Body of pancreas (tissue), 4 donors: ENCODE measurements around the gene MARCHF3. TPM values are rescaled to one million over a fixed set of nuclear protein-coding genes. Genes with fewer than 3 reads are reported as not detected.

ENCODE experiments used
- ATAC-seq: fragments of 150-250 bp; one replicate; pipeline ENCODE4 v1.9.1; 2016
- DNase-seq, 4 donors: peaks; one replicate each; pipeline ENCODE4 v3.0.0-alpha.2; 2019
- H3K27ac ChIP-seq, 4 donors: fragments of 200-600 bp; sonication (generic); 1 replicate in 3 of 4; 2 replicates in 1 of 4; pipeline versions ENCODE4 v1.5.1 to v1.6.1; 2016 to 2019; ENCODE audit warnings: mild to moderate bottlenecking in 1 of 4, mixed read lengths in 1 of 4, moderate library complexity in 1 of 4
- H3K27me3 ChIP-seq, 2 donors: fragments of 200-600 bp; sonication (generic); one replicate each; pipeline ENCODE4 v1.6.0; 2016; ENCODE audit warnings: mild to moderate bottlenecking in 1 of 2
- H3K36me3 ChIP-seq, 2 donors: fragments of 200-600 bp; sonication (generic); replicated peaks in 1 of 2; 2 replicates each; pipeline ENCODE4 v1.5.1; 2016; ENCODE audit warnings: low read depth in 2 of 2; ENCODE audit not compliant: insufficient read depth in 1 of 2
- H3K4me1 ChIP-seq: fragments of 200-600 bp; sonication (generic); one replicate; pipeline ENCODE4 v1.6.0; 2016
- H3K4me3 ChIP-seq, 2 donors: fragments of 200-600 bp; sonication (generic); 1 replicate in 1 of 2; 2 replicates in 1 of 2; pipeline ENCODE4 v1.5.1; 2016 to 2019
- H3K9me3 ChIP-seq, 3 donors: fragments of 200-600 bp; sonication (generic); 1 replicate in 2 of 3; 2 replicates in 1 of 3; pipeline ENCODE4 v1.5.1; 2016
- POLR2A ChIP-seq, 3 donors: fragments of 450-650 bp; IDR thresholded peaks; one replicate each; pipeline ENCODE4 v1.6.1; 2016; ENCODE audit warnings: antibody characterized with exemption in 3 of 3, mild to moderate bottlenecking in 2 of 3
- WGBS, 2 donors: methylation state at CpG; one replicate each; pipeline ENCODE4 v1.1.5; 2017; 5-methylcytosine and 5-hydroxymethylcytosine counted together
- intact Hi-C: fragments of 100-400 bp; cut with DNase I; formaldehyde crosslinking; loops from one replicate; pipeline ENCODE4 v1.15.1; 2023
- total RNA-seq, 2 donors: library from RNA; depleted of rRNA; stranded (reverse); fragments of >200 nt; gene quantifications; one replicate each; pipeline ENCODE4 v1.1.0, GENCODE V29; 2016
- TF ChIP-seq, protein P1 (sequence below), 7 experiments: fragments of 450-650 bp in 4 of 7; fragments of 200-600 bp in 3 of 7; sonication (generic) in 3 of 7; IDR thresholded peaks; one replicate each; pipeline ENCODE4 v1.5.1; 2016 to 2019; ENCODE audit warnings: antibody characterized with exemption in 7 of 7

The MARCHF3 gene
- total RNA-seq, 2 donors from 2014 or later, result 2.1 to 8.2 TPM

DNA sequence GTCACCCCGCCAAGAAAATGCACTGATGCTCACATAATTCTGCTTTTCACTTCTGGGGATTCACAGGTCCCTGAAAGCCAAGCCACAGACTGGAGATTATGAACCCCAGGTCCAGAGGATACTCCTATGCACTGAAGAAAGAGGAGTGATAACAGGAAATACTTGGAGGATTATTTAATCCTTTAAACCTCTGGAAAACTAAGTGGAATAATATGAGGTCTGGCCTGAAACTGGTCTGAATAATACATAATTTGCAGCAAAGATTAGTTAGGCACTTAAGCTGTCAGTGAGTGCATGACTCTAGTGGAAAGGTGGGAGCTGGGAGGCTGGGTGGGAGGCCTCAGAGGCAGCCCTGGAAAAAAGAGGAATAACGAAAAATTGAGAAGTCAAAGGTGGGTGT lies 45.7 kb downstream of the MARCHF3 start:
- H3K36me3 ChIP-seq, result no peaks in the 10 kb centered on the region
- H3K27me3 ChIP-seq, result no peaks in the 10 kb centered on the region
- intact Hi-C loops, result no loop called here
- no peak overlapping the region for H3K4me3 ChIP-seq
- no peak for TF ChIP-seq POLR2A (IDR thresholded peaks at IDR 0.05)
- TF ChIP-seq, protein P1, sequence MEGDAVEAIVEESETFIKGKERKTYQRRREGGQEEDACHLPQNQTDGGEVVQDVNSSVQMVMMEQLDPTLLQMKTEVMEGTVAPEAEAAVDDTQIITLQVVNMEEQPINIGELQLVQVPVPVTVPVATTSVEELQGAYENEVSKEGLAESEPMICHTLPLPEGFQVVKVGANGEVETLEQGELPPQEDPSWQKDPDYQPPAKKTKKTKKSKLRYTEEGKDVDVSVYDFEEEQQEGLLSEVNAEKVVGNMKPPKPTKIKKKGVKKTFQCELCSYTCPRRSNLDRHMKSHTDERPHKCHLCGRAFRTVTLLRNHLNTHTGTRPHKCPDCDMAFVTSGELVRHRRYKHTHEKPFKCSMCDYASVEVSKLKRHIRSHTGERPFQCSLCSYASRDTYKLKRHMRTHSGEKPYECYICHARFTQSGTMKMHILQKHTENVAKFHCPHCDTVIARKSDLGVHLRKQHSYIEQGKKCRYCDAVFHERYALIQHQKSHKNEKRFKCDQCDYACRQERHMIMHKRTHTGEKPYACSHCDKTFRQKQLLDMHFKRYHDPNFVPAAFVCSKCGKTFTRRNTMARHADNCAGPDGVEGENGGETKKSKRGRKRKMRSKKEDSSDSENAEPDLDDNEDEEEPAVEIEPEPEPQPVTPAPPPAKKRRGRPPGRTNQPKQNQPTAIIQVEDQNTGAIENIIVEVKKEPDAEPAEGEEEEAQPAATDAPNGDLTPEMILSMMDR (IDR thresholded peaks at IDR 0.05), result no peak
- H3K27ac ChIP-seq, result no peak overlapping the region
- DNase-seq (no peak), ATAC-seq (no peak)
- H3K9me3 ChIP-seq, result no peaks in the 10 kb centered on the region
- WGBS, 2 donors, result 82 to 92% methylated on average over 2 of the region's 2 CpGs
- H3K4me1 ChIP-seq, result no peaks in the 10 kb centered on the region

DNA sequence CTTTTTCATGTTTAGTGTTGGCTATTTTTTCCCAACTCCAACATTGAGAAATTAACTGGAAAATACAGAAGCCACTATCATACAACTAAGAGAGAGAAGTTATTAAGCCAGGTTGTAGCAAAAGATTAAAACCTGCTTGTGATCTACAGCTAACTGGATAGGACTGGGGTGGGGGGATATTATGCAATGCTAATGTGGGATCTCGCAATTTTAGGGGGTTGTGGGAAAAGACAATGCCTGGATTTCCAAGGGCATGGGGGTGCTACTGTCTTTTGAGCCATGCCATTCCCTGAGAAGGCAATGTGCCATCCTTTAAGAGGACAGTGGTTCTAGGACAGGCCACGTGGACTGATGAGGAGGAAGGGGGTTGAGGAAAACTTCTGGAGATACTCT lies 46.5 kb downstream of the MARCHF3 start:
- ATAC-seq (no peak), DNase-seq (no peak)
- Histone ChIP-seq H3K36me3 (no peaks in the 10 kb centered on the region), H3K4me1 (no peaks in the 10 kb centered on the region), H3K4me3 (no peak overlapping the region), H3K27me3 (no peaks in the 10 kb centered on the region), H3K9me3 (no peaks in the 10 kb centered on the region), H3K27ac (no peak overlapping the region)
- intact Hi-C loops, result no loop called here
- TF ChIP-seq, protein P1 (IDR thresholded peaks at IDR 0.05), result no peak
- TF ChIP-seq POLR2A (IDR thresholded peaks at IDR 0.05), result no peak
- WGBS, 2 donors, result 83 to 87% methylated on average over 2 of the region's 2 CpGs

DNA sequence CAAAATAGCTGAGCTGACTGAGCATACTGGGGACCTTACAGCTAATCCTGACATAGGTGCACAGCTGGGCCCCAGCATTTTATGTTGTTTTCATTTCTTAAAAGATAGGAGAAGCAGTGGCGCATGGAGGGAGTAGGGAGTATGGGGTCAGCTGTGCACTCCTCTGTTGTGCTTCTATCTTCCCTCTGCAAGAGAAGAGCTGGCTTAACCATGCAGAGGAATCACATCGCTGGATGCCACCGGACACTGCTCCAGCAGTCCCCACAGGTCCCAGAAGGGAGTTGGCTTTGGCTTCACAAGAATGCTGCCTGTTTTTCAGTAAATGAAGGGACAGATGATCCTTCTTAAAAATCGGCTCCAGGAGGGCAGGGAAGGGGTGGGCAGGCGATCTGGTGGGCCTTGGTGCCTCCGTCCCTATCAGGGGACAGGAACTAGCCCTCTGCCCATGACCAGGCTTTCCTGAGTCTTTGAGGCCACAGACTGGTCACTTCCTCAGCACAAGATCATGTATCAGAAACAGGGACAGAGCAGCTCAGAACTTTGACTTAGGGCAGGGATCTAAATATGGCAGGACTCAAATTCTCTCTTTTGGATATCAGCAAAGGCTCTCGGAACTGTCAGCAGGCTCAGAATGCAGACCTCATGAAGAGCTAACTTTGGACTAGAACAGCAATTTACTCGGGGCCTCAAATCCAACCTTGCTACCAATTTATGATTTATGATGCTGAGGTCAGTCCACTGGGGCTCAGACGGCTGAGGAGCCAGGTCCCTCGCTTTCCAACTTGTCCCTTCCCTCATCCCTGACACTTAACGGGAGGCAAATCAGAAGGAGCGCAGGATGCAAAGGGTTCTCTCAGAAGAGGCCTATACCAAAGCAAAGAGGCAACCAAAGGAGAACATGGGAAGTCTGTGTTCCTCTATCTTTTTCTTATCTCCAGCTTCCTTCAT lies 47.2 kb downstream of the MARCHF3 start:
- 80 to 81% methylated on average over 12 of the region's 12 CpGs for WGBS, 2 donors
- no peak overlapping the region for H3K27ac ChIP-seq
- ATAC-seq, result no peak
- intact Hi-C loops, result no loop called here
- no peaks in the 10 kb centered on the region for H3K27me3 ChIP-seq
- no peaks in the 10 kb centered on the region for H3K4me1 ChIP-seq
- H3K36me3 ChIP-seq, result no peaks in the 10 kb centered on the region
- DNase-seq, result no peak
- no peak for TF ChIP-seq POLR2A (IDR thresholded peaks at IDR 0.05)
- TF ChIP-seq, protein P1 (IDR thresholded peaks at IDR 0.05), result no peak
- H3K4me3 ChIP-seq, result no peak overlapping the region
- no peaks in the 10 kb centered on the region for H3K9me3 ChIP-seq

DNA sequence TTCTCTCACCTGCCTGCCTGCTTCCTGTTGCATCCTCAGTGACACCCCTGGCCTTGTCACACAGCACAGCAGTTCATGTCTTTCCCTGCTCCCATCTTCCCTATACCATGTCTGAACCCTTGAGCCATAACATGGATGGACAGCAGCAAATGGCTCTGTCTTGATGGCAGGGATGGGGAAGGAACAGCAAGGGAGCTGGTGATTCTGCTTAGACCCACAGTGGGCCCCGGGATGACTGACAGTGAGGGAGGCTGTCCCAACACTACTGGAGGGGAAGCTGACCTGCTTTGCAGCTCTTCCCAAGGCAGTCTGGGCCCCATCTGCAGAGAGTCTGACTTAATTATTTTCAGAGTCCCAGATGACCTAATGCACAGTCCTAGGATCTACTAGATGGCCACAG lies 48.2 kb downstream of the MARCHF3 start:
- DNase-seq (no peak), ATAC-seq (no peak)
- TF ChIP-seq, protein P1 (IDR thresholded peaks at IDR 0.05), result no peak
- TF ChIP-seq POLR2A (IDR thresholded peaks at IDR 0.05), result no peak
- Histone ChIP-seq H3K4me3 (no peak overlapping the region), H3K36me3 (no peaks in the 10 kb centered on the region), H3K9me3 (no peaks in the 10 kb centered on the region), H3K27me3 (no peaks in the 10 kb centered on the region), H3K4me1 (no peaks in the 10 kb centered on the region), H3K27ac (no peak overlapping the region)
- intact Hi-C loops, result no loop called here
- 93% methylated on average over 1 of the region's 1 CpG; no CpG with 5 or more reads in 1 of the 2 donors for WGBS, 2 donors

DNA sequence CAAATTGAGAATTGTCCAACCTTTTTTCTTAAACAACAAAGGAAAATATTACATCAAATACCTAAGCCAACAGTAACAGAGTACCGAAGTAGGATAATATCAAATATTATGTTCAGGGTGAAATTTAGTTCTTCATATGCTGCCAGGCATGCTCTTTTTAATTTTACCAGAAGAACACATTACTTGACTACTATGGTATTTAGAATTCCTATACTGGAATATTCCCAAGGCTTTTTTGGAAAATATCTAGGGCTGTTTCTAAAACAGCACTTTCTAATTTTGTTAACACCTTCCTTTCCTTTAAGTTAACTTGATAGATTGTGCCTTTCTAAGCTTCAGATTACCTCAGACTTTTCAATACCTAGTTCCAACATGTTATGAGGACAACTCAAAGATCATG lies 48.7 kb downstream of the MARCHF3 start:
- no peaks in the 10 kb centered on the region for H3K4me1 ChIP-seq
- H3K27ac ChIP-seq, result no peak overlapping the region
- WGBS, 2 donors, result 63 to 95% methylated on average over 1 of the region's 1 CpG
- DNase-seq (no peak), ATAC-seq (no peak)
- H3K36me3 ChIP-seq, result no peaks in the 10 kb centered on the region
- no peaks in the 10 kb centered on the region for H3K9me3 ChIP-seq
- TF ChIP-seq, protein P1 (IDR thresholded peaks at IDR 0.05), result no peak
- TF ChIP-seq POLR2A (IDR thresholded peaks at IDR 0.05), result no peak
- intact Hi-C loops, result no loop called here
- H3K4me3 ChIP-seq, result no peak overlapping the region
- no peaks in the 10 kb centered on the region for H3K27me3 ChIP-seq
